Panc1 (cell line): Measurements from ENCODE around the gene FAM124B. TPM values are rescaled to one million over a fixed set of nuclear protein-coding genes. Genes with fewer than 3 reads are reported as not detected.

ENCODE experiments used
- ATAC-seq: fragments of 200-7000 bp; cut with Tn5 transposase; 2 replicates; pipeline ENCODE4 v1.9.1; 2020; ENCODE audit warnings: mild to moderate bottlenecking, moderate library complexity
- BruUV-seq: library from RNA; stranded (reverse); fragments of 400-500 nt; replicated peaks from 2 replicates; lab custom pipeline; 2021; lab: Mats Ljungman, UMichigan
- CTCF ChIA-PET: fragments of 300-600 bp; sonication (Branson Sonifier 250); formaldehyde crosslinking; loops from one replicate; lab custom pipeline; 2022; ENCODE audit warnings: antibody characterized with exemption; lab: Charles Lee
- POLR2A ChIA-PET: fragments of 300-600 bp; sonication (Branson Sonifier 250); formaldehyde crosslinking; loops from one replicate; lab custom pipeline; 2022; ENCODE audit warnings: antibody characterized with exemption; lab: Charles Lee
- DNase-seq: peaks from one replicate; pipeline ENCODE4 v3.0.0-alpha.2; 2010; ENCODE audit warnings: low read depth, low spot score
- H3K27ac ChIP-seq: 2 replicates; pipeline ENCODE4 v1.5.1; 2011; ENCODE audit warnings: mild to moderate bottlenecking, low read length, inconsistent platforms
- H3K27me3 ChIP-seq: fragments of 200-500 bp; sonication (Bioruptor generic); 2 replicates; pipeline ENCODE4 v1.6.0; 2014; ENCODE audit warnings: low read length, inconsistent platforms; ENCODE audit not compliant: control insufficient read depth, insufficient read depth
- H3K36me3 ChIP-seq: fragments of 200-500 bp; sonication (Bioruptor generic); 2 replicates; pipeline ENCODE4 v1.5.1; 2014; ENCODE audit warnings: inconsistent platforms, mild to moderate bottlenecking, low read length, moderate library complexity; ENCODE audit not compliant: control insufficient read depth, insufficient read depth
- H3K4me1 ChIP-seq: 2 replicates; pipeline ENCODE4 v1.5.1; 2011; ENCODE audit warnings: inconsistent platforms, mild to moderate bottlenecking, low read length, moderate library complexity; ENCODE audit not compliant: control insufficient read depth, insufficient read depth
- H3K4me3 ChIP-seq, 2 experiments: 2 replicates each; pipeline ENCODE4 v1.5.1; 2011 to 2012; ENCODE audit warnings: low read depth in 2 of 2, low read length in 2 of 2, mild to moderate bottlenecking in 2 of 2, inconsistent platforms in 1 of 2, moderate library complexity in 1 of 2
- H3K9me3 ChIP-seq: fragments of 200-500 bp; sonication (Bioruptor generic); 2 replicates; pipeline ENCODE4 v1.5.1; 2014; ENCODE audit warnings: low read depth, mild to moderate bottlenecking, inconsistent platforms, low read length, moderate library complexity; ENCODE audit not compliant: control insufficient read depth, insufficient read depth
- CTCF ChIP-seq: fragments of 450-650 bp; IDR thresholded peaks from 2 replicates; pipeline ENCODE4 v1.5.1; 2017; ENCODE audit warnings: mild to moderate bottlenecking
- POLR2AphosphoS5 ChIP-seq: IDR thresholded peaks from 2 replicates; pipeline ENCODE4 v1.6.1; 2012; ENCODE audit warnings: mild to moderate bottlenecking, low read depth, low read length, moderate library complexity
- REST ChIP-seq, 2 experiments: IDR thresholded peaks; 2 replicates each; pipeline ENCODE4 v1.6.1; 2011 to 2012; ENCODE audit warnings: low read depth in 2 of 2, control low read depth in 1 of 2, low read length in 1 of 2, mild to moderate bottlenecking in 1 of 2, moderate library complexity in 1 of 2; ENCODE audit not compliant: insufficient read depth in 1 of 2
- SIN3A ChIP-seq: IDR thresholded peaks from 2 replicates; pipeline ENCODE4 v1.6.1; 2012; ENCODE audit warnings: low read depth, mild to moderate bottlenecking, low read length, moderate library complexity, borderline replicate concordance; ENCODE audit not compliant: insufficient read depth
- TCF7L2 ChIP-seq: IDR thresholded peaks from 2 replicates; pipeline ENCODE4 v1.6.1; 2011; ENCODE audit warnings: mild to moderate bottlenecking, low read depth, low read length, inconsistent platforms
- in situ Hi-C: cut with HindIII; loops from 2 replicates; pipeline ENCODE4 v1.10.0; 2016; ENCODE audit warnings: low sequenced_read_pairs, low pct_unique_long_range_greater_than_20kb
- intact Hi-C: fragments of 100-400 bp; cut with micrococcal nuclease; formaldehyde crosslinking; loops from one replicate; pipeline ENCODE4 v1.10.0; 2022; ENCODE audit not compliant: unreplicated experiment
- total RNA-seq: library from RNA; stranded (reverse); gene quantifications from one replicate; pipeline ENCODE4 v1.2.1, GENCODE V29; 2021; ENCODE audit not compliant: unreplicated experiment

The FAM124B gene
- total RNA-seq, 1 experiment from 2014 or later: 0.08 TPM

GRCh38 chr2:224400886-224401632 lies 848 bp downstream of the FAM124B start:
- Histone ChIP-seq H3K36me3 (no peaks in the 10 kb centered on the region), H3K9me3 (no peaks in the 10 kb centered on the region), H3K27ac (no peak overlapping the region), H3K4me1 (no peaks in the 10 kb centered on the region), H3K27me3 (no peaks in the 10 kb centered on the region), H3K4me3 (no peak overlapping the region)
- DNase-seq: no peak
- in situ Hi-C loops (no loop called here), intact Hi-C loops (no loop called here)
- TF ChIP-seq CTCF (no peak), TCF7L2 (no peak), SIN3A (no peak), REST (IDR thresholded peaks at IDR 0.05; ENCODE audit: insufficient read depth in 1 of 2, low read depth in 2 of 2, low read length in 1 of 2) (no peak)
- ChIA-PET POLR2A (no interaction called here), CTCF (no interaction called here)
- BruUV-seq: no TSS peak
- ATAC-seq: no peak

- TF ChIP-seq REST (IDR thresholded peaks at IDR 0.05; ENCODE audit: insufficient read depth in 1 of 2, low read depth in 2 of 2, low read length in 1 of 2): no peak
- no peak for TF ChIP-seq POLR2AphosphoS5
- TF ChIP-seq SIN3A: no peak
- no peak for TF ChIP-seq TCF7L2
- no peak for TF ChIP-seq CTCF
- H3K4me1 ChIP-seq: no peaks in the 10 kb centered on the region
- no peak overlapping the region for H3K4me3 ChIP-seq
- POLR2A ChIA-PET: no interaction called here
- H3K9me3 ChIP-seq: no peaks in the 10 kb centered on the region
- no peaks in the 10 kb centered on the region for H3K27me3 ChIP-seq
- in situ Hi-C loops (no loop called here), intact Hi-C loops (no loop called here)
- BruUV-seq: no TSS peak
- no peak overlapping the region for H3K27ac ChIP-seq
- CTCF ChIA-PET: no interaction called here
- DNase-seq (no peak), ATAC-seq (no peak)
- no peaks in the 10 kb centered on the region for H3K36me3 ChIP-seq
Measured at GRCh38 chr2:224400174-224400810, 1.6 kb downstream of the FAM124B start.
